HepG2 (cell line): ENCODE data around the gene AGPAT3.

Experiments
- CREB1 ChIP-seq, 2 experiments: fragments of 450-650 bp in 1 of 2; IDR thresholded peaks; 2 replicates each; pipeline ENCODE4 v1.6.1; 2016 to 2017; ENCODE audit warnings: control low read depth in 1 of 2, mild to moderate bottlenecking in 1 of 2, missing compliant biosample characterization in 1 of 2, missing genetic modification characterization in 1 of 2
- DNMT1 ChIP-seq: sonication (generic); formaldehyde crosslinking; IDR thresholded peaks from 2 replicates; pipeline ENCODE4 v1.5.1; 2020; ENCODE audit warnings: mild to moderate bottlenecking, missing genetic modification reagents
- EHMT2 ChIP-seq: fragments of 200-600 bp; sonication (generic); IDR thresholded peaks from 2 replicates; pipeline ENCODE4 v1.7.0; 2017; ENCODE audit warnings: antibody characterized with exemption, low read depth, low read length, borderline replicate concordance
- KDM2A ChIP-seq: sonication (generic); formaldehyde crosslinking; IDR thresholded peaks from 2 replicates; pipeline ENCODE4 v1.4.0; 2020; ENCODE audit warnings: low read depth, missing genetic modification reagents, borderline replicate concordance
- POLR2AphosphoS5 ChIP-seq: IDR thresholded peaks from 2 replicates; pipeline ENCODE4 v1.6.1; 2012; ENCODE audit warnings: low read depth, low read length
- TBP ChIP-seq: sonication (generic); formaldehyde crosslinking; IDR thresholded peaks from 2 replicates; pipeline ENCODE4 v1.5.0; 2020; ENCODE audit warnings: missing genetic modification reagents
- ZNF180 ChIP-seq: sonication (generic); formaldehyde crosslinking; IDR thresholded peaks from 2 replicates; pipeline ENCODE4 v1.4.0; 2020; ENCODE audit warnings: low read depth, missing genetic modification reagents, borderline replicate concordance
- ZNF292 ChIP-seq: sonication (generic); formaldehyde crosslinking; IDR thresholded peaks from 2 replicates; pipeline ENCODE4 v1.8.1; 2022; ENCODE audit warnings: mild to moderate bottlenecking, low read depth, missing genetic modification reagents, borderline replicate concordance
- ZNF644 ChIP-seq: IDR thresholded peaks from 2 replicates; pipeline ENCODE4 v1.6.1; 2016; ENCODE audit warnings: low read depth
- ZNF746 ChIP-seq: sonication (generic); formaldehyde crosslinking; IDR thresholded peaks from 2 replicates; pipeline ENCODE4 v1.8.0; 2022; ENCODE audit warnings: mild to moderate bottlenecking, missing genetic modification reagents
- ZNF75D ChIP-seq: sonication (generic); formaldehyde crosslinking; IDR thresholded peaks from 2 replicates; pipeline ENCODE4 v1.8.1; 2023; ENCODE audit warnings: missing genetic modification reagents, mild to moderate bottlenecking, borderline replicate concordance
- TF ChIP-seq, protein P1 (sequence below): IDR thresholded peaks from 2 replicates; pipeline ENCODE4 v1.6.1; 2012; ENCODE audit warnings: inconsistent platforms

- TF ChIP-seq POLR2AphosphoS5 (no peak), ZNF746 (no peak), EHMT2 (no peak), DNMT1 (CRISPR knock-in tag) (no peak), CREB1 (IDR thresholded peaks at IDR 0.05) (no peak), CREB1 (CRISPR knock-in tag; IDR thresholded peaks at IDR 0.05) (no peak), ZNF75D (no peak), TBP (CRISPR knock-in tag) (no peak), KDM2A (CRISPR knock-in tag) (no peak), ZNF644 (no peak), ZNF292 (CRISPR knock-in tag) (no peak), ZNF180 (CRISPR knock-in tag) (no peak)
- TF ChIP-seq, protein P1, sequence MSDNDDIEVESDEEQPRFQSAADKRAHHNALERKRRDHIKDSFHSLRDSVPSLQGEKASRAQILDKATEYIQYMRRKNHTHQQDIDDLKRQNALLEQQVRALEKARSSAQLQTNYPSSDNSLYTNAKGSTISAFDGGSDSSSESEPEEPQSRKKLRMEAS, result no peak
Observed at GRCh38 chr21:43982489-43983078, 117.6 kb downstream of the AGPAT3 start.
